Erythroblast (primary cell): ENCODE results near the gene ACTN1.

Source experiments
- GATA1 ChIP-seq: IDR thresholded peaks from 2 replicates; pipeline ENCODE4 v1.6.1; 2011; ENCODE audit warnings: low read depth, mild to moderate bottlenecking, control low read depth, low read length, moderate library complexity
- POLR2A ChIP-seq: IDR thresholded peaks from 2 replicates; pipeline ENCODE4 v1.6.1; 2011; ENCODE audit warnings: mild to moderate bottlenecking, low read length

DNA sequence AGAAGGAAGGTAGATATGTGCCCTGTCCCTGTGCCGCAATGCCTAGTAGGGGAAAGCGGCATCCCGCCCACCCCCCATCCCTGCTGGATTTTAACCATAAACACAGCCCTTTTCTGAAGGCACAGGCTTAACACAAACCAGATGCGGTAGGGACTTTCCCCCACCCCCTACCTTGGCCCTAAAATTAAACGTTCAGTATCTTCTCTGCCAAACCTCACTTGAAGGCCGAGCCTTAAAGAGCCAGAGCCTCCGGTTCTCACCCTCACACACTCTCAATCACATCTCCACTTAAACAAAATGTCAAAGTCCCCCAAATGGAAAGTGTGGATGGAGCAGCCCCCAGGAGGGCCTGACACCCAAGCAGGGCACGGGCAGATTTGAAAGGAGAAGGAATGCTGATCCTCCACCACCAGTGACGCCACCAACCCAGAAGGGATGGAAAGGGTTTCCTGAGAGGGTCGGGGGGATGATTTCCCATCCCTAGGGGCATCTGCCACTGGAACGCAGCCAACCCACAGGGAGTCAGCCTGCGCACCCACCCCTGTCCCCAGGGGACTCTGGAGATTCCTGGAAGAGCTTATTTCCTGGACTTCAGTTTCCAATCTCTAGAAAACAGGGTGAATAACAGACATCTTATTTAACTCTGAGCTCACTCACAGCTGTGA, 26.4 kb downstream of the ACTN1 start:
- TF ChIP-seq POLR2A (no peak), GATA1 (no peak)
